NCI-H2196 treated with DMSO at 0.1 percent for 48 hours (cell line): ENCODE measurements around the gene ATRX.
"Not testable (repeated sequence)": the region's sequence is repeated elsewhere in the genome, so short reads cannot be mapped to it uniquely, and the experiment has no call there.

Experiments used
- DNase-seq: peaks from one replicate; lab custom pipeline; 2025; ENCODE audit not compliant: unreplicated experiment; lab: John Stamatoyannopoulos, UW

The ATRX gene

GRCh38 chrX:77742788-77743476 is 43.1 kb downstream of the ATRX start:
- DNase-seq: no peak

GRCh38 chrX:77740376-77740905 is 45.6 kb downstream of the ATRX start:
- DNase-seq: no peak

- no peak for DNase-seq
Measured at GRCh38 chrX:77733342-77733741, 52.7 kb downstream of the ATRX start.

- no peak for DNase-seq
Measured at GRCh38 chrX:77731821-77732419, 54.1 kb downstream of the ATRX start.

- DNase-seq: not testable (repeated sequence)
Measured at GRCh38 chrX:77726095-77726494, 59.9 kb downstream of the ATRX start.

- DNase-seq: no peak
Measured at GRCh38 chrX:77723681-77724080, 62.3 kb downstream of the ATRX start.

GRCh38 chrX:77719388-77719787 is 66.6 kb downstream of the ATRX start:
- DNase-seq: no peak

GRCh38 chrX:77704881-77705280 is 81.1 kb downstream of the ATRX start:
- DNase-seq: no peak

GRCh38 chrX:77698242-77698641 is 87.8 kb downstream of the ATRX start:
- no peak for DNase-seq

GRCh38 chrX:77694491-77694890 is 91.5 kb downstream of the ATRX start:
- no peak for DNase-seq

- DNase-seq: no peak
Measured at GRCh38 chrX:77693594-77693993, 92.4 kb downstream of the ATRX start.

GRCh38 chrX:77691916-77692315 is 94.1 kb downstream of the ATRX start:
- no peak for DNase-seq

- DNase-seq: no peak
Measured at GRCh38 chrX:77689376-77689775, 96.6 kb downstream of the ATRX start.

GRCh38 chrX:77685683-77686082 is 100.3 kb downstream of the ATRX start:
- not testable (repeated sequence) for DNase-seq

GRCh38 chrX:77679144-77679543 is 106.9 kb downstream of the ATRX start:
- no peak for DNase-seq

- no peak for DNase-seq
Measured at GRCh38 chrX:77675986-77676385, 110.0 kb downstream of the ATRX start.

- DNase-seq: no peak
Measured at GRCh38 chrX:77668391-77669237, 117.4 kb downstream of the ATRX start.

GRCh38 chrX:77658886-77659285 is 127.1 kb downstream of the ATRX start:
- DNase-seq: no peak

- DNase-seq: no peak
Measured at GRCh38 chrX:77652095-77652494, 133.9 kb downstream of the ATRX start.

- no peak for DNase-seq
Measured at GRCh38 chrX:77640702-77641101, 145.3 kb downstream of the ATRX start.

- DNase-seq: no peak
Measured at GRCh38 chrX:77639820-77640219, 146.2 kb downstream of the ATRX start.

- DNase-seq: no peak
Measured at GRCh38 chrX:77638397-77638796, 147.6 kb downstream of the ATRX start.
